22Rv1 (cell line): Measurements from ENCODE around the gene GLUD2.
"Not testable (repeated sequence)": the region's sequence is repeated elsewhere in the genome, so short reads cannot be mapped to it uniquely, and the experiment has no call there.

Experiments used
- H3K27ac ChIP-seq: fragments of 450-650 bp; 2 replicates; pipeline ENCODE4 v1.5.1; 2017
- ZFX ChIP-seq: fragments of 450-650 bp; IDR thresholded peaks from 2 replicates; pipeline ENCODE4 v1.6.1; 2017; ENCODE audit warnings: antibody characterized with exemption, borderline replicate concordance
- TF ChIP-seq, protein P1 (sequence below): fragments of 450-650 bp; IDR thresholded peaks from 2 replicates; pipeline ENCODE4 v1.5.1; 2017; ENCODE audit warnings: mild to moderate bottlenecking

The GLUD2 gene

DNA sequence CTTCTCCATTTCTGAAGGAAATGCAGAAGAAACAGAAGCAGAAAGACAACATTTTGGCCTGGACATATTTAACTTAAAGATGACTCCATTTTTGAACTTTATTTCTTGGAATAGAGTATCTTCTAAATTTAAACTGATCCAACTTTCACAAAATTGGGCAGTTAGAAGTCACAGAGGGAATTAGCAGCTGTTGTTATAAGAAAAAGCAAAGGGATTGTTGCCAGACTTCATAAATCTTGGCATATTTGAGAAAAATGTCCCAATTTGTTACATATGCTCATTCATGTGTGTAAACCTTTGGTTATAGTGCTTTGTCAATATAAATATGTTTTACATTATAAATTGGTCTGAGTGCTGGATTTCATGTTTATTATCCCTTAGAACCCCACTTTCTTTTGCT, 3.4 kb downstream of the GLUD2 start:
- no peak overlapping the region for H3K27ac ChIP-seq
- TF ChIP-seq, protein P1, sequence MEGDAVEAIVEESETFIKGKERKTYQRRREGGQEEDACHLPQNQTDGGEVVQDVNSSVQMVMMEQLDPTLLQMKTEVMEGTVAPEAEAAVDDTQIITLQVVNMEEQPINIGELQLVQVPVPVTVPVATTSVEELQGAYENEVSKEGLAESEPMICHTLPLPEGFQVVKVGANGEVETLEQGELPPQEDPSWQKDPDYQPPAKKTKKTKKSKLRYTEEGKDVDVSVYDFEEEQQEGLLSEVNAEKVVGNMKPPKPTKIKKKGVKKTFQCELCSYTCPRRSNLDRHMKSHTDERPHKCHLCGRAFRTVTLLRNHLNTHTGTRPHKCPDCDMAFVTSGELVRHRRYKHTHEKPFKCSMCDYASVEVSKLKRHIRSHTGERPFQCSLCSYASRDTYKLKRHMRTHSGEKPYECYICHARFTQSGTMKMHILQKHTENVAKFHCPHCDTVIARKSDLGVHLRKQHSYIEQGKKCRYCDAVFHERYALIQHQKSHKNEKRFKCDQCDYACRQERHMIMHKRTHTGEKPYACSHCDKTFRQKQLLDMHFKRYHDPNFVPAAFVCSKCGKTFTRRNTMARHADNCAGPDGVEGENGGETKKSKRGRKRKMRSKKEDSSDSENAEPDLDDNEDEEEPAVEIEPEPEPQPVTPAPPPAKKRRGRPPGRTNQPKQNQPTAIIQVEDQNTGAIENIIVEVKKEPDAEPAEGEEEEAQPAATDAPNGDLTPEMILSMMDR = no peak
- no peak for TF ChIP-seq ZFX

DNA sequence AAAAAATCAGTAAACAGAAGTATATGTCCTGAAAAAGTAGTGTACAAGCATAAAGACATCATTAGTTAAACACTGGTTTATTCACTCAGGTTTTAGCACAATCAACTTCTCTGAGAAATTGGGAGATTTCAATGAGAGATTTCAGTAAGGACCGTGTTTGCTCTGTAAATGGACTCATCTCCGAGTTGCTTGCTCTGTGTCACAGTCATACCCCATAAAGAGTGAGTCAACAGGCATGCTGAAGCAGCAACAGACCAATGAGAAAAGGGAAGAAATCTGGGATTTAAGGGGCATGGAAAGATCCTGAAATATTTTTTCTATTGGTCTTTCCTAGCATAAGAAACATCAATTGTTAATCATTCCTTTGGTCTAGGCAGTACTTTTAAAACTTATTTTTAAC, 4.7 kb downstream of the GLUD2 start:
- no peak for TF ChIP-seq ZFX
- TF ChIP-seq, protein P1 = no peak
- no peak overlapping the region for H3K27ac ChIP-seq

DNA sequence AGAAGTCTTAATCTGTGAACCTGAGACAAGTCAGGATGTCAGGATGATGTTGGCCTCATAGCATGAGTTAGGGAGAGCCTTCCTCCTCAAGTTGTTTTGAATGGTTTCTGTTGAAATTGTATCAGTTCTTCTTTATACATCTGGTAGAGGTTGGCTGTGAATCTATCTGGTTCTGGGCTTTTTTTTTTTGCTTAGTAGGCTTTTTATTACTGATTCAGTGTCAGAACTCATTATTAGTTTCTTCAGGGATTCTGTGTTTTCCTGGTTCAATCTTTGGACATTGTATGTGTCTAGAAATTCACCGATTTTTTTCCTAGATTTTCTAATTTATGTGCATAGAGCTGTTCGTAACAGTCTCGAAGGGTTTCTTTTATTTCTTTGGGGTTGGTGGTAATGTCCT, 14.9 kb downstream of the GLUD2 start:
- no peak overlapping the region for H3K27ac ChIP-seq
- TF ChIP-seq, protein P1 = no peak
- no peak for TF ChIP-seq ZFX

DNA sequence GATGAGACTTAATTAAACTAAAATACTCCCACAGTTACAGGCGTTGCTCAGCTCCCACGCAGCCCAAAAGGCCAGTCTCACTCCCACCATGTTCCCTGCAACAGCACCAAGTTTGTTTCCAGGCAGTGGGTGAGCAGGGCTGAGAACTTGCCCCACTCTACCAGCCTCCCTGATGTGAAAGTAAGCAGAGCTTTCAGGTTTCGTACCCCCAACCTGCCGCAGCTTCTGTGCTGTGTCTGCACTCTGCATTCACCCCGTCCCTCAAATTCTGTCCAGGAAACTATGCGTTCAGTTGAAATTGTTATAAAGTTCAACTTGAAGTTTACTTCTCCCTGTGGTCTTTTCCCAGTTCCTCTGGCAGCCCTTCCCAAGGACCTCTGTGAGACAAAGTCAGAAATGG, 17.2 kb downstream of the GLUD2 start:
- H3K27ac ChIP-seq = no peak overlapping the region
- TF ChIP-seq, protein P1 = no peak
- no peak for TF ChIP-seq ZFX

GRCh38 chrX:121084247-121084646, 36.8 kb downstream of the GLUD2 start:
- H3K27ac ChIP-seq = not testable (repeated sequence)

DNA sequence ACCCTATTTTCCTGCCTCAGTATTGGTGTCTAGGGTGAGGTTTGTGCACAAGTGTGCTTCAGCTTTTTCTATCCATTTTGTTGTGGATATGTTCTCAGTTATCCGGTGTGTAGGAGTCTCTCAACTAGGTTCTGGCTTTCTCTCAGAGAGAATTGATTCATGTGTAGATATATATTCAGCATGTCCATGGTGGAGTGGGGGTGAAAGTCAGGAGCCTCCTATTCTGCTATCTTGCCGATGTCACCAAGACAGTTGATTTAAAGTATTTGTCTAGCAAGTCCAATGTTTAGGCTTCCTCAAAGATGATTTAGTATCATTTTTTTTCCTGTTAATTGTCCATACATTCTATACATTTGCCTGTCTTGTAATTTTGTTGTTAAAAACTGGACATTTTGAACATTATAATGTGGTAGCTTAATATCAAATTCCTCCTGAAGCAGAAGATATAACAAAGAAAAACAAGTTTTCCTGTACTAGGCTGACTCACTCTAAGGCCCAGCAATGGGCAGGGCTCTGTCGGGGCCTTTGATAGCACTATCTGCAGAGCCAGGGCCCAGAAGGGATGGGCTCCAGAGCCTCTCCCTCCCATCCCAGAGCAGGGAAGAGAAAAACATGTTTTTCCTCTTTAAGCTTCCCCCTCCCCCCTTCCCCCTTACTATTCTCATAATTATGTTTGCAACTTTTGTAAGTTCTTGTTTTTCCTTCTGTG, 37.6 kb downstream of the GLUD2 start:
- no peak for TF ChIP-seq ZFX
- TF ChIP-seq, protein P1 = no peak
- no peak overlapping the region for H3K27ac ChIP-seq

GRCh38 chrX:121085612-121086010, 38.2 kb downstream of the GLUD2 start:
- TF ChIP-seq, protein P1 = no peak
- no peak for TF ChIP-seq ZFX
- no peak overlapping the region for H3K27ac ChIP-seq

GRCh38 chrX:121093011-121093410, 45.6 kb downstream of the GLUD2 start:
- TF ChIP-seq, protein P1 = no peak
- TF ChIP-seq ZFX = no peak

More at GRCh38 chrX:121093011-121093410, 45.6 kb downstream of the GLUD2 start:
- H3K27ac ChIP-seq = no peak overlapping the region
